NOMO-1 treated with dmso at 0.1 percent for 144 hours (cell line): ENCODE data around the gene MBNL1.
"Not testable (repeated sequence)": the region's sequence is repeated elsewhere in the genome, so short reads cannot be mapped to it uniquely, and the experiment has no call there.

Experiments
- DNase-seq: peaks from one replicate; lab custom pipeline; 2025; ENCODE audit not compliant: unreplicated experiment; lab: John Stamatoyannopoulos, UW

Gene MBNL1

DNA sequence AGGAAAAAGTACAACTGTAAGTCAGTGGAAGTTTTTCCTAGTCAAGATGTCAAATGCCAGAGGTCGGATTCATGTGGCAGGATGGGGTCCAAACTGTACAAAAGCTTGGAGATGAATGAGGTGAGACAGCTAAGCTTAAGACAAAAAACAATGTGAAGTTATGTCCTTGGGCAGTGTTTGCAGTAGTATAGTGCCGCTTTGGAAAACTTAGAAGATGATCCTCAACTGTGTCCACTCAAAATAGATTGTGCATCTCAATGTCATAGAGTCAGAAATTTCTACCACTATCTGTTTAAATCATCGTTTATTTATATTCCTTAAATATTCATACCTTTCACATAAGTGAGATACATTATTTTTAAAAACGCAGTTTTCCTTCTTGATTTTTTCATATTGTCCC is 77.3 kb downstream of the MBNL1 start:
- DNase-seq = no peak

DNA sequence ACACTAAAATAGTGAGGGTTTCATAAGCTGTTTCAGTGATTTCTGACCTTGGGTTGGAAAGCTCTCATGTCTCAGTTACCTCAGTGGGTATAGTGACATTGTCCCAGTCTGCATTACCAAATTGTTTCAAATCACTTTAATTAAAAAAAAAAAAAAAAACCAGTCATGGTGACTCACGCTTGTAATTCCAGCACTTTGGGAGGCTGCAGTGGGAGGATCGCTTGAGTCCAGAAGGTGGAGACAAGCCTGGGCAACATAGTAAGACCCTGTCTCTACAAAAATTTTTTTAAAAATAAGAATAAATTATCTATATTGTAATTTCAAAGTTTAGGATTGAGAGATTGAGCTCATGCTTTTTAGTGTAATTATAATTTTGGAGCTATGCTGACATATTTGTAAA is 78.0 kb downstream of the MBNL1 start:
- DNase-seq = no peak

DNA sequence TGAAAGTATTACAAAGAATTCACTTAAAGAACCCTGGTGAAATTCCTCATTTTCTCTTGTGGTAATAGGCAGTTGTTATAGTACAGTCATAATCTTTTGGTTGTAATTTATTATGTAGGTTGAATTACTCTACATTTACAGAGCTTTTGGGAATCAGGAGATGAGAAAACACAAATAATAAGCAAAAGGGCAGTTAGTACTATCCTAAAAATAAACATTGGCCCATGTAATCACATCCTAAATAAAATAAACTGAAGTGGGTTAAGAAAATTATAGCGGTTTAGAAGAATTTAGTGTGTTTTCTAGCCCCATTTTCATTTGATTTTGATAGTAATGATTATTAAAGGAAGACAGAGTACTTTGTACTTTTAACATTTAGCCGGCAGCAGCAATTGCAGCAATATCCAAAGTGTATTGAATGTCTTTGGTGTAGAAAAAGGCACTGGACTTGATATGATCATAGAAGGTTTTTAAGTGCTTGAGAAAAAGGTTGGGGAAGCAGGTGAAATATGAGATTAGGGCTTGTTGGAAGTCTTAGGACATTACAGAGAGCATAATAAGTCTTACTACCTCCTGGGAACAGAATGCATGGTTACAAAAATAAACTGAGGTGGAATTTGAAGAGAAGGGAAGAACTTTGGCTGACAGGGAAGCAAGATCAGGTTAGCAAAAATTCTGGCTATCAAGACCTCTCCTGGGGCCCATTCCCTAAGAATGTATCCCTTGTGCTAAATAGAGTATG is 79.9 kb downstream of the MBNL1 start:
- DNase-seq = no peak

DNA sequence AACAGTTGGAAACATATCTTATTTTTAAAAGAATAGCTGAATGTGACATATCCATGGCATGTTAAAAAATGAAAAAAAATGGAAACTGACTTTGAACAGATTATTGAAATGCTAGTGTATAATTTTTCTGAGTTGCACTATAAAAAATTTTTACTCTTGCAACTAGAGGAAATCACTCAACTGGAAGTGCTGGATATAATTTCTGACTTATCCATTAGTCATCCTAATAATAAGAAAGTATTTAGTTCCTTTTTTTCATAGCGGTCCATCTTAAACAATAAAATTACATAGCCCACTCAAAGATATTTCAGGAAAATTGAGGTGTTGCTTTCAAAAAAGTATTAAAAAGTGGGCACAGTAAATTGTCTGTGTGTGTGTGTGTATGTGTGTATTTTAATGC is 80.7 kb downstream of the MBNL1 start:
- no peak for DNase-seq

DNA sequence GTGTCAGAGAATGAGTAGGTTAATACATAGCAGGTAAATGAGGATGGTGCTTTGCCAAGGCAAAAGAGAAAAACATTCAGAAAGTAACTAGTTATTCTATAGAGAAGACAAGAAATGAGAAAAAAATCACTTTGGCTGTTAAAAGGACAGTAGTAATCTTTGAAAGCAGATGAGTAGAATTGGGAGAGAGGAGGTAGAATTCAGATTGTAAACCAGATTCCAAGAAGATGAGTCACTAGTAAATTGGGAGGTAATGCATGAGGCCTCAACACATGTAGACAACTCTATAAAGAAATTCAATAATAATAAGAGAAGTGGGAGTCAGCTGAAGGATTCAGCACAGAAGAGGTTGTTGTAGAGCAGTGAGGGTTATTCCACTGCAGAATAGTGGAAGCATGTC is 81.4 kb downstream of the MBNL1 start:
- no peak for DNase-seq

DNA sequence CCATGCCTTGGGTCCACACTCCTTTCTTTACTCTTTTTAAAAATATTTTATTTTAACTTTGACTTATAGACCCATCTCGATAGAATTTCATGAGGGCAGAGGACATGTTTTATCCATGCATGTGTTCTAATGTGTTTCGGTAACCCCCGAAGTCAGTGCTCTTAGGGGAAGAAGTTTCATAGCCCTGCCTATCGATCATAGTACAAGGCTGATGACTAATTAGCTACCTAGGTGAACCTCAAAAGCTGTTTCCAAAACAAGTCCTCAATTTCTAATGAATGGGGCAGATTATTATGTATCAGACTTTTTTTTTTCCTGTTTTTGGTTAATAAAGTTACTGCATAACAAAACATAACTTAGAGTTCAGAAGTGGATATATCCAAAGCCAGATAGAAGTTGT is 82.0 kb downstream of the MBNL1 start:
- no peak for DNase-seq

DNA sequence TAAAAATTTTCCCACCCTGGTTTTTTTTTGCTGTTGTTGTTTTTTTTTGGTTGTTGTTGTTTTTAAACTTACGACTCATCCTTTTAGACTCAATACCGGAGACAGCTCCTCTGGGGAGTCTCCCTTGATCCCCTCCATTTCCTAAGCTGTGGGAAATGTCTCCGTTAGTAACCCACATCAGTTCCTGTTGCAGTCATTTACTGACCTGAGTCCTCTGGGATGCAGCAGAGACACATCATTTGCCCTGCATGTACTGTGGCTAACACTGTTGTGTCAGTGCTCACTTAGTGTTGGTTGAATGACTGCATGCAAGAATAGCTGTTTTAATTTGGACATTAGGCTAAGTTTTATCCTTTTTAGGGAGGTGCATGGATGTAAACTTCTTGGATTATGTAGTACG is 83.8 kb downstream of the MBNL1 start:
- no peak for DNase-seq

DNA sequence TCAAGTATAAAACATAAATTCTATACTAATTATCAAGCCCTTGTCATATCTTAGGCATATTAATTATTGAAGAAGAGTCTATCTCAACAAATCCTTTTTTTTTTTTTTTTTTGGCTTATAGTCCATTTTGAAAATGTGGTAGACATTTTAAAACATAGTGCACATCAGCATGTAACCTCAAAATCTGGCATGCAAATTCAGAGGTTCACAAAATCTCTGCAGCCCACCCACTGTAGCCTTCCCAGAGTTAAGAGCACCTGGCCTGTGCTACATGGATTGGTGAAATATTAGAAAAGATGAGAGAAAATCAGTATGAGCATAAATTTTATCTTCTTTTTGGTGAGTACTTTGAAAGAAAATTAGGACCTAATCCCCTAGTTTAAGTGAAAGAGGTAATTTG is 84.8 kb downstream of the MBNL1 start:
- DNase-seq = no peak

DNA sequence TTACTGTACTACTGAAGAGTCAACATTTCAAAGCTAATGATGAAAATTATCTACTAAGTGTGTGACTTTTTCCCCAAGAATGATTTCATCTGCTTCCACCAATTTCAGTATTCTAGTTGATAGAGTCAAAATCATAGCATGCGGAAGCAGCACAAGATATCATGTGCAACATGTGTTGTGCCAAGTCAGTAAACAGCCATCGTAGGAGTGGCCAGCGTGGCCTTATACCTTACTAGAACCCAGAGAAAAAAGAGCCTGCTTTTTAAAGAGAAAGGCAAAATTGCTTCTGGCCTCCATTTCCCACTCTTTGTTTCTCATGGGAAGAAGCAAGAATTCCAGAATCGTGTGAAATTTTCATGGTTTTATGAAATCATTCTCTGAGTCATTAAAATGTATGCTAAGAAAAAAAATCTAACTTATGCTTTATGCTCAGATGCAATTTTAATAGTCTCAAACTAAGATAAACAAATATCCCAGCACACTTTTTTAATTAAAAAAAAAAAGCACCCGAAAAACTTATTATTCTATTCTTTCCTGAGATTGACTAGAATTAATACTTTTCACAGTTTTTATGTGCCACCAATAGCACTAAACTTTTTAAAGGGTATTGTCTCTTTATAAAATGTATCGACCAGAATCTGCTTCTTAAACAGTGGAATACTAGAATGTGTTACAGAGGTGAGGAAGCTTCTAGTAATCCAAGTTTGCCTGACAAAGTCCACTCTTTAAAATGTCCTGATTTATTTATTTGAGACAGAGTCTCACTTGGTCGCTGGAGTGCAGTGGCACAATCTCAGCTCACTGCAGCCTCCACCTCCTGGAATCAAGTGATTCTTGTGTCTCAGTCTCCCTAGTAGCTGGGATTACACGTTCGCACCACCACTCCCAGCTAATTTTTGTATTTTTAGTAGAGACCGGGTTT is 87.3 kb downstream of the MBNL1 start:
- no peak for DNase-seq

DNA sequence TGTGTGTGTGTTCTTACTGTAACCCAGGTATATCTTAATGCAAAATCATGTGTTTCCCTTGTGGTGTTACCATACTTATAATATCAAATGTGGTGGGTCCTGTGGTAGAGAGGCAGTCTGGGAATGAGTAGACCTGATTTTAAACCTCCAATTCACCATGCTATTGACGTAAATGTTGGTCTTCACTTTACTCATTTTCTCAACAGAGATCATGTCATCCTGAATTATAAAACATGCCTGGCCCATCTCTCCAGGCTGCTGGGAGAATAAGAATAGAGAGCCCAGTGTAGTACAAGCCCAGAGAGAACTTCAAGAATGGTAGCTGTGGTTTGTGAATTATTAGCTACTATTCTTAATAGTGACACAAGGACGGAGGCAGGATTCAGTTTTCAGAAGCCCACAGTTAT is 88.1 kb downstream of the MBNL1 start:
- DNase-seq = no peak

DNA sequence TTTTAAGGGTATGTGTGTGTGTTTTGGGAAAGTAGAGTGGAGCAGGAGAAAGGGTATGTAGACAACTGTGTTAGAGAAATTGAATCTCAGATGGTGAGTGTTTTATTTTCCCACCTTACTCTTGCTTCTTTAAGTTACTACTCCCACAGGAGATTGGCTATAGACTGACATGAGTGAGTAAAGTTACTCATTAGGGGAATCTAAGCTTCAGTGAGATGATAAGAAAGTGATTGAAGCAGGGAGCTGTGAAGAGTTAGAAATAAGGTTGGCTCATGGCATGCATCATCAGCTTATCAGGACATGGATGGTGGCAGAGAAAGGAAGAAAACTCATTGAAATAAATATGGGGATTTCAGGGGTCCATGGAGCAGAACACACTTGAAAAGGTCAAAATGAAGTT is 88.9 kb downstream of the MBNL1 start:
- no peak for DNase-seq

DNA sequence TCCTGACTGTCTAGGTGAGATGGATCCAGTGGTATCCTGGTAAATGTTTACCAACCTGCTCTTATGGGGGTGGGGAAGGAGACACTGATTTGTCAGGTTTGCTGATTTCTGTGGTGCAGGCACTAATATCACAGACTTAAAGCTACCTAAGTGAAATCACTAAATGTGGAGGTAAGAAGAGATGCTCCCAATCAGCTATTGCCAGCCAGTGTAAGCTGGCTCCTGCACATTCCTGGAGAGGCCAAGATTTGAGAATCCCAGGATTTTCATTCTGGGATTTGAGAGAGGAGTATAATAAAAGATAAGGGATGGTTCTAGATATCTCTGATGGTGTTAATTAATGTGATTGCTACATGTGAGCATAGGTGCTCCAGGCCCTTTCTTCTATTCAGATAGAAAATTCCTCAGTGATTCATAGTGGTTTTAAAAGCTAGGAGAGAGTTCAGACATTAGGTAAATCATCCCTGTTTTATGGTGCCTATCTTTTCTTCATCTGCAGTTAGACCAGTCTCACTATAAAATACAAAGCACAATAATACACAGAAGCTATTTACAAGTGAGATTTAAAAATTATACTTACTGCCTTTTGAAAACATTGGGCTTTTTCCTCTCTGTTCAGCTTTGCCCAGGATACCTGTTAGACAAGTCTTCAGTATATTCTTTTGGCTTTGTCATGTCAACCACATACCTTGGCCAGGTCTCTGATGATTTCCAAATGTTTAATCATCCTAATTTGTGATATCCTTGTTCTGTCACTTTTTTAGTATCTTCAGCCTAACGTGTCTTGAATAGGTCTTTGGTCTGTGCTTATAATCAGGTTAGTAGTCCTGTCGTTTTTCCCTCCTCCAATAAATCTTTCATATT is 90.9 kb downstream of the MBNL1 start:
- no peak for DNase-seq

DNA sequence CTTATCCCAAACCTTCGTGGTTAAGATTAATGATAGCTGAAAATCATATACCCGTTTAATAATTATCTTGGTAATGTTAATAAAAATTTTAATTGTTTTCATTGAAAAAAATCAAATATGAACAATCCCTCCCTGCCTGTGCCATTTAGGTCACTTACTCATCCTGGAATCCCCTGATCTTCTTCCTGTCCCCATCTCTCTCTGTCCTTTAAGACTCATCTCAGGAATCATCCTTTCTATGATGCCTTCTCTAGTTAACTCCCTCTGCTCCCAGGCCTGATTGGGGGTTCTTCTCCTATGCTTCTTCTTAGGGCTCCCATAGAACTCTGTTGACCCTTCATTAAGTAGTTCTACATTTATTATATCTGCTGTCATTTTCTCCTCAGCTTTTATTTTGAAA is 91.6 kb downstream of the MBNL1 start:
- no peak for DNase-seq

DNA sequence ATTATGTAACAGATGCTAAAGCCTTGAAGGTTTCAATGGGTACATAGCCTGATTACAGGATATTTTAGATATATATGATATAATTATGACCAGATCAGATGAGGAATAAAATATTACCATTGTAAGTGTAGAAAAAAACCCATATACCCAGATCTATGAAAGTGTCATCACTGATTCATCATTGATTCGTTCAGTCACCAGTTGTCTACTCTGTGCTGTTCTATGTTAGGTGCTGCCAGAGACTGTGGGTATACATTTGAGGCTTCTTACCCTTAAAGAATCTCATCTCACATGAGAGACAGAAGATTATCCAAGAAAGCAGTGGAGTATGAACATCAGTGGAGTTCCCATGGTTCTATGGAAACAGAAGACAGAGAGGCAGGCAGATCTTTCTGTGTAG is 92.2 kb downstream of the MBNL1 start:
- DNase-seq = no peak

DNA sequence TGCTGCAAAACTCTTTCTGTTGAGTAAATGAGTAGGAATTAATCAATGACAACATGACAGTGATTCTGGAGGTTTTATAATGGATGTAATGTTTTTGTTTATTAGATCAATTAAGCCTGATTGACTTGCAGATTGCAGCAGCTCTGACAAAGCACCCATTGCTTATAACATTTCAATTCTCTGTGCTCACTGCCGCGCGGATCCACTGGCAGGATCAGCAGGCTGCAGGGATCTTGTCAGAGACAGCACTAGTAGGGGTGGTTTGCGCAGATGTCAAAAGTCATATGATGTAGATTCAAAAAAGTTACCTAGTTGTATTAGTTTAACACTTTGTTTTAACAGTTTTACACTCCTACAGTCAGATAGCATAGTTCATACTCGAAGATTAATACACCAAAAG is 93.4 kb downstream of the MBNL1 start:
- no peak for DNase-seq

DNA sequence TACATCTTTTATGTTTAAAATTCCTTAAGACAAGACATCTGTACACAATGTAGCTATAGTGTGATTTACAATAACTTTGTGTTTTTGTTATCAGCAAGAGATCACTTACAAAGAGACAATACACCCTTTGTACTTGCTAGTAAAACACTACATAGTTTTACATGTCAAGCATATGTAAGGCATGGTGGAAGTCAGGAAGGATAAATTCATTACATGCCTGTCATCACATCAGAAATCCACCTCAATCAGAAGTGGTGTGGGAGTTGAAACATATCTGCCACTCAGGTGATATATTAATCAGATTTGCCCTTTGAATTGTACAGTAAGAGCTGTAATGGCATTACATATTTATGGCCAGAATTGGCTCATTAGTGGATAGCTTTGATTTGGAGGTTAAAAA is 95.5 kb downstream of the MBNL1 start:
- no peak for DNase-seq

DNA sequence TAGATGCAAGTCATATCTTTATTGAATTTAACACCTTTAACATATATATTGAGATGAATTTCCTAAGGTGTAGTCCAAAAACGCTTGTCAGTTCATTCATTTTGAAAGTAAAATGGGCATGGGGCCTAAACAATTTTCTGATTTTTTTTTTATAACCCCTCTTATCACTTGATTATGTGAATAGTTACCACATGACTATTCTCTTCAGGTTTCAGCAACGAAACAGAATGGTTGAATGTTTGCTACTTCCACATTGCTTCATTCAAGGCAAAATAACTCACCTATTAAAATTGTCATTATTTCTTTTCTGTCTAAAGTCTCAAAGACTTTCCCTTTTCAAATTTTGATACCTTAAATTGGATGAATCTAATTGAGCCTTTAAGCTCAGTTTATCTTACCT is 96.4 kb downstream of the MBNL1 start:
- no peak for DNase-seq

DNA sequence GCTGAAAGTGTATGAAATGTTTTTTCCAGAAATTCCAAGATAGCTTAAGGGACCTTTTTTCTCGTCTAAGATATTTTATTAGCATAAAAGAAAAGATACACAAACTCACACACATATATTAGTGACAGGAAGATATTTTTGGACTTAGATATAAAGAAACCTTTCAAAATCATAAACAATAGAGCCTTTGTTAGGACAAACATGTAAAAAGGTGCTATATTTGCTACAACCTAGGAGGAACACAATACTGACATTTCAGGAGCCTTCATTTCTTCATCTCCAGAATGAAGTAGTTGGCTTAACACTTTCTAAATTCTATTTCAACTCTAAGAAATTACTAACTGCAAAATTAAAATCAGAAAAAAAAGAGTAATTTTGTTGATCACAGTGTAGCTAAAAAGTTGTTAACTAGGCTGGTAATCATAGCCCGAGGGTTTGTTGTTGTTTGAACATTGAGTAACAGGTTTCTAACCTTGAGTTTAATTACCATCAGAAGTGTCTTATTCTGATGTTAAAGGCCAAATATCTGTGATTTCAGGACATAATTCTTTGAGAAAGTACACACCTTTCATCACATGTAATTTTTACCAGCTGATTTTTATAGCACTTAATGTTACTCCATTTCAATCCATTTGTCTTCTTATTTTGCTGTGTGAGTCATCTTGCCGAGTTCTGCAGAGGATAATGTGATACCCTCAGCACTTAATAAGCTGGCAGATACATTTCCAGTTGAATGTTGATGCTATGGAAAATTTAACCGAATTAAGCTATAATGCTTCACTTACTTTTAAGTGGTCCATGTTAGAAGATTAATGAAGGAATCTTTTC is 97.3 kb downstream of the MBNL1 start:
- no peak for DNase-seq

DNA sequence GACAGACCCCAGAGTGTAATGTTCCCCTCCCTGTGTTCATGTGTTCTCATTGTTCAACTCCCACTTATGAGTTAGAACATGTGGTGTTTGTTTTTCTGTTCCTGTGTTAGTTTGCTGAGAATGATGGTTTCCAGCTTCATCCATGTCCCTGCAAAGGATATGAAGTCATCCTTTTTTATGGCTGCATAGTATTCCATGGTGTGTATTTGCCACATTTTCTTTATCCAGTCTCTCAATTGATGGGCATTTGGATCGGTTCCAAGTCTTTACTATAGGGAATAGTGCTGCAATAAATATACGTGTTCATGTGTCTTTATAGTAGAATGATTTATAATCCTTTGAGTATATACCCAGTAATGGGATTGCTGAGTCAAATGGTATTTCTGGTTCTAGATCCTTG is 98.5 kb downstream of the MBNL1 start:
- not testable (repeated sequence) for DNase-seq

DNA sequence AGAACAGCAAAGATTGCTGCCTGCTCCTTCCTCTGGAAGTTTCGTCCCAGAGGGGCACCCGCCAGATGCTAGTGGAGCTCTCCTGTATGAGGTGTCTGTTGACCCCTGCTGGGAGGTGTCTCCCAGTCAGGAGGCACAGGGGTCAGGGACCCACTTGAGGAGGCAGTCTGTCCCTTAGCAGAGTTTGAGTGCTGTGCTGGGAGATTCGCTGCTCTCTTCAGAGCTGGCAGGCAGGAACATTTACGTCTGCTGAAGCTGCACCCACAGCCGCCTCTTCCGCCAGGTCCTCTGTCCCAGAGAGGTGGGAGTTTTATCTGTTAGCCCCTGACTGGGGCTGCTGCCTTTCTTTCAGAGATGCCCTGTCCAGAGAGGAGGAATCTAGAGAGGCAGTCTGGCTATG is 103.9 kb downstream of the MBNL1 start:
- DNase-seq = not testable (repeated sequence)

DNA sequence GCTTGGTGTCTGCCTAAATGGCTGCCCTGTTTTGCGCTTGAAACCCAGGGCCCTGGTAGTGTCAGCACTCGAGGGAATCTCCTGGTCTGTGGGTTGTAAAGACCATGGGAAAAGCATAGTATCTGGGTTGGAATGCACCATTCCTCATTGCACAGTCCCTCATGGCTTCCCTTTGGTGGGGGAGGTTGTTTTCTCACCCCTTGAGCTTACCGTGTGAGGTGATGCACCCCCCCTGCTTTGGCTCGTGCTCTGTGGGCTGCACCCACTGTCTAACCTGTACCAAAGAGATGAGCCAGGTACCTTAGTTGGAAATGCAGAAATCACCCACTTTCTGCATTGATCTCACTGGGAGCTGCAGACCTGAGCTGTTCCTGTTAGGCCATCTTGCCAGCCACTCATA is 104.7 kb downstream of the MBNL1 start:
- no peak for DNase-seq
